Vagina (tissue), 2 donors: ENCODE results near the gene CADPS2. TPM values are rescaled to one million over a fixed set of nuclear protein-coding genes. Genes with fewer than 3 reads are reported as not detected.

Source experiments
- DNase-seq, 2 donors: peaks; one replicate each; pipeline ENCODE4 v3.0.0-alpha.2; 2017; ENCODE audit errors: extremely low spot score in 2 of 2
- H3K27ac ChIP-seq: fragments of 200-600 bp; sonication (generic); one replicate; pipeline ENCODE4 v1.5.1; 2019
- H3K27me3 ChIP-seq: fragments of 200-600 bp; sonication (generic); one replicate; pipeline ENCODE4 v1.5.1; 2019
- H3K36me3 ChIP-seq, 2 donors: fragments of 200-600 bp; sonication (generic); one replicate each; pipeline ENCODE4 v1.5.1; 2017 to 2019
- H3K4me1 ChIP-seq: fragments of 200-600 bp; sonication (generic); one replicate; pipeline ENCODE4 v1.5.1; 2019
- H3K4me3 ChIP-seq, 2 donors: fragments of 200-600 bp; sonication (generic); 1 replicate in 1 of 2; 2 replicates in 1 of 2; pipeline ENCODE4 v1.5.1; 2016 to 2019
- H3K9me3 ChIP-seq: fragments of 200-600 bp; sonication (generic); one replicate; pipeline ENCODE4 v1.5.1; 2019
- POLR2A ChIP-seq, 2 donors: fragments of 450-650 bp; IDR thresholded peaks; one replicate each; pipeline ENCODE4 v1.6.1; 2017; ENCODE audit warnings: antibody characterized with exemption in 2 of 2, mild to moderate bottlenecking in 2 of 2, moderate library complexity in 2 of 2
- POLR2AphosphoS5 ChIP-seq, 2 donors: sonication (generic); formaldehyde crosslinking; IDR thresholded peaks; one replicate each; pipeline ENCODE4 v1.9.0; 2017; ENCODE audit warnings: antibody characterized with exemption in 2 of 2, mild to moderate bottlenecking in 2 of 2, low read depth in 1 of 2; ENCODE audit not compliant: insufficient read depth in 1 of 2
- intact Hi-C: fragments of 100-400 bp; cut with DNase I; formaldehyde crosslinking; loops from one replicate; pipeline ENCODE4 v1.15.1; 2023
- total RNA-seq: library from RNA; depleted of rRNA; stranded (reverse); fragments of >200 nt; gene quantifications from one replicate; pipeline ENCODE4 v1.2.3, GENCODE V29; 2016
- TF ChIP-seq, protein P1 (sequence below), 3 experiments: fragments of 450-650 bp in 2 of 3; fragments of 200-600 bp in 1 of 3; sonication (generic) in 1 of 3; IDR thresholded peaks; one replicate each; pipeline ENCODE4 v1.5.1; 2017 to 2019; ENCODE audit warnings: antibody characterized with exemption in 3 of 3, mild to moderate bottlenecking in 2 of 3, moderate library complexity in 2 of 3

CADPS2 gene
- total RNA-seq, 1 donor from 2014 or later, result 25.5 TPM

GRCh38 chr7:122457325-122457724 lies 428.9 kb downstream of the CADPS2 start:
- Histone ChIP-seq H3K4me3 (no peak overlapping the region), H3K9me3 (no peaks in the 10 kb centered on the region), H3K4me1 (no peaks in the 10 kb centered on the region), H3K27ac (no peak overlapping the region), H3K36me3 (no peaks in the 10 kb centered on the region), H3K27me3 (no peaks in the 10 kb centered on the region)
- DNase-seq, result no peak
- intact Hi-C loops, result no loop called here
- TF ChIP-seq POLR2A (IDR thresholded peaks at IDR 0.05) (no peak), POLR2AphosphoS5 (IDR thresholded peaks at IDR 0.05; ENCODE audit: insufficient read depth in 1 of 2, low read depth in 1 of 2) (no peak)
- TF ChIP-seq, protein P1, sequence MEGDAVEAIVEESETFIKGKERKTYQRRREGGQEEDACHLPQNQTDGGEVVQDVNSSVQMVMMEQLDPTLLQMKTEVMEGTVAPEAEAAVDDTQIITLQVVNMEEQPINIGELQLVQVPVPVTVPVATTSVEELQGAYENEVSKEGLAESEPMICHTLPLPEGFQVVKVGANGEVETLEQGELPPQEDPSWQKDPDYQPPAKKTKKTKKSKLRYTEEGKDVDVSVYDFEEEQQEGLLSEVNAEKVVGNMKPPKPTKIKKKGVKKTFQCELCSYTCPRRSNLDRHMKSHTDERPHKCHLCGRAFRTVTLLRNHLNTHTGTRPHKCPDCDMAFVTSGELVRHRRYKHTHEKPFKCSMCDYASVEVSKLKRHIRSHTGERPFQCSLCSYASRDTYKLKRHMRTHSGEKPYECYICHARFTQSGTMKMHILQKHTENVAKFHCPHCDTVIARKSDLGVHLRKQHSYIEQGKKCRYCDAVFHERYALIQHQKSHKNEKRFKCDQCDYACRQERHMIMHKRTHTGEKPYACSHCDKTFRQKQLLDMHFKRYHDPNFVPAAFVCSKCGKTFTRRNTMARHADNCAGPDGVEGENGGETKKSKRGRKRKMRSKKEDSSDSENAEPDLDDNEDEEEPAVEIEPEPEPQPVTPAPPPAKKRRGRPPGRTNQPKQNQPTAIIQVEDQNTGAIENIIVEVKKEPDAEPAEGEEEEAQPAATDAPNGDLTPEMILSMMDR (IDR thresholded peaks at IDR 0.05), result no peak

GRCh38 chr7:122454776-122455507 lies 431.3 kb downstream of the CADPS2 start:
- H3K27me3 ChIP-seq, result no peaks in the 10 kb centered on the region
- H3K27ac ChIP-seq, result no peak overlapping the region
- no peaks in the 10 kb centered on the region for H3K36me3 ChIP-seq
- no peak for TF ChIP-seq POLR2A (IDR thresholded peaks at IDR 0.05)
- TF ChIP-seq, protein P1 (IDR thresholded peaks at IDR 0.05), result no peak
- no peak for TF ChIP-seq POLR2AphosphoS5 (IDR thresholded peaks at IDR 0.05; ENCODE audit: insufficient read depth in 1 of 2, low read depth in 1 of 2)
- intact Hi-C loops, result no loop called here
- no peaks in the 10 kb centered on the region for H3K9me3 ChIP-seq
- H3K4me1 ChIP-seq, result no peaks in the 10 kb centered on the region
- no peak for DNase-seq
- no peak overlapping the region for H3K4me3 ChIP-seq

DNA sequence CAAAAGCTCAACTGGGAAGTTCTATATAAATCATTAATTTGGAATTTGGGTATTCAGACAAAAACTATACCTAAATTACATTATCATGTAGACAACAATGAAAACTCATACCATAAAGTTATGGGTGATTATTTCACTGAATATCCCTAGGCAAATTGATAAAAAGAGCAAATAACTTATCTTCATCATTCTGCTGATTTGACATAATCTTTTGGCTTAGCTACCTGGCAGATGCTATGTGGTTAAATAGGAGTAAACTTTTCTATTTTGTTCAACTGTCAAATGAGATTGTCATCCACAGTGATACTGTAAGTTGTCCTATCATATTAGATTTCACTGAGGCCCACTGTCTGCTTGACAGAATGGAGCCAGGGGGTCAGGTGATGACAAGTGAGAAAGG lies 432.8 kb downstream of the CADPS2 start:
- intact Hi-C loops, result no loop called here
- H3K27me3 ChIP-seq, result no peaks in the 10 kb centered on the region
- H3K4me3 ChIP-seq, result no peak overlapping the region
- TF ChIP-seq POLR2AphosphoS5 (IDR thresholded peaks at IDR 0.05; ENCODE audit: insufficient read depth in 1 of 2, low read depth in 1 of 2) (no peak), POLR2A (IDR thresholded peaks at IDR 0.05) (no peak)
- TF ChIP-seq, protein P1 (IDR thresholded peaks at IDR 0.05), result no peak
- no peak for DNase-seq
- H3K4me1 ChIP-seq, result no peaks in the 10 kb centered on the region
- no peaks in the 10 kb centered on the region for H3K36me3 ChIP-seq
- no peak overlapping the region for H3K27ac ChIP-seq
- H3K9me3 ChIP-seq, result no peaks in the 10 kb centered on the region

DNA sequence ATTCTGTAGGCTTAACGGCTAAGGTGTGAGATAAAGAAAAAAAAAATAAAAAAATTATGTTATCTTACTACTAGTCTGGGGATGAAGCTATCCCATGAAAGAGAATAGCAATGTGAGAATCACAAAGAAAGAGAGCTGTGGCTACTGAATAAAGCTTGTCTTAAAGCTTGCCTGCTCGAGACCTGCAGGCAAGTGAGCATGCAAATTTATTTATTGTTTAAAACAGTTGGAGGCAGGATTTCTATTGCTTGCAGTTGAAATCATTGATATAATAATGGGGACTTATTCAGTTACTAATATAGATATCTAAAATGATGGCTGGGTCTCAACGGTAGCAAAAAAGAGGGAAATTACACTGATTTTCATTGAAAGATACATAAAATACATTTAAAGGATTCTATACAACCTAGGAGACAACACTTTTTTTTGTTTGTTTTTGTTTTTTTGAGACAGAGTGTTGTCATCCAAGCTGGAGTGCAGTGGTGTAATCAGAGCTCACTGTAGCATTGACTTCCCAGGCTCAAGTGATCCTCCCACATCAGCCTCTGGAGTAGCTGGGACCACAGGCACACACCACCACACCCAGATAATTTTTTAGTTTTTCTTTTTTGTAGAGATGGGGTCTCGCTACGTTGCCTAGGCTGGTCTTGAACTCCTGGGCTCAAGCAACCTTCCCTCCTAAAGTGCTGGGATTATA lies 437.2 kb downstream of the CADPS2 start:
- Histone ChIP-seq H3K27me3 (no peaks in the 10 kb centered on the region), H3K4me1 (no peaks in the 10 kb centered on the region)
- TF ChIP-seq, protein P1 (IDR thresholded peaks at IDR 0.05), result no peak
- TF ChIP-seq POLR2A (IDR thresholded peaks at IDR 0.05), result no peak
- no peak for TF ChIP-seq POLR2AphosphoS5 (IDR thresholded peaks at IDR 0.05; ENCODE audit: insufficient read depth in 1 of 2, low read depth in 1 of 2)

DNA sequence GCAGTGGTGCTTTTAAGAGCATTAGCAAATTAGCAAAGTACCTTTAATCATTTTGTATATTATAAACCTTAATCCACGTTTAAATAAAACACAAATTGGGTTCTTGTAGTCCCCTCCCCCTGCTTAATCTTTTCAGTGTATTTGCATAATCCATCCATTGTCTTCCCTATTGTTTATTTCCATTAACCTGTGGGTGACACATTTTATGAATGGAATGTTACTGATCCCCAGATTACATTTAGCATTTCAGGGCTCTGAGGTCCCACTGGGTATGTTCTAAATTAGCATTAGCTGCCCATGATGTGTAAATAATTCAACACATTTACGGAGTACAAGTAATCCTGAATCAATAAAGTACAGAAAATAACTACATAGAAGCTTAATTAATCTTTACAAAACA lies 443.3 kb downstream of the CADPS2 start:
- intact Hi-C loops, result no loop called here
- H3K36me3 ChIP-seq, result no peaks in the 10 kb centered on the region
- no peak overlapping the region for H3K4me3 ChIP-seq
- peaks cover 6% of the 10 kb centered on the region for H3K4me1 ChIP-seq
- no peaks in the 10 kb centered on the region for H3K27me3 ChIP-seq
- no peaks in the 10 kb centered on the region for H3K9me3 ChIP-seq
- no peak for DNase-seq
- no peak overlapping the region for H3K27ac ChIP-seq
- TF ChIP-seq, protein P1 (IDR thresholded peaks at IDR 0.05), result no peak
- TF ChIP-seq POLR2A (IDR thresholded peaks at IDR 0.05) (no peak), POLR2AphosphoS5 (IDR thresholded peaks at IDR 0.05; ENCODE audit: insufficient read depth in 1 of 2, low read depth in 1 of 2) (no peak)

More for the DNA sequence above, 437.2 kb downstream of the CADPS2 start:
- no peak overlapping the region for H3K4me3 ChIP-seq
- no peak for DNase-seq
- no peaks in the 10 kb centered on the region for H3K9me3 ChIP-seq
- H3K36me3 ChIP-seq, result no peaks in the 10 kb centered on the region
- H3K27ac ChIP-seq, result no peak overlapping the region
- intact Hi-C loops, result no loop called here
